ENCODE measurements around the gene DNAJB11. TPM values are rescaled to one million over a fixed set of nuclear protein-coding genes. Genes with fewer than 3 reads are reported as not detected.

The DNAJB11 gene
- total and polyA plus RNA-seq, 2 of the 4 experiments (the other 2 are of a cell fraction) = 27.4 to 48.6 TPM

DNA sequence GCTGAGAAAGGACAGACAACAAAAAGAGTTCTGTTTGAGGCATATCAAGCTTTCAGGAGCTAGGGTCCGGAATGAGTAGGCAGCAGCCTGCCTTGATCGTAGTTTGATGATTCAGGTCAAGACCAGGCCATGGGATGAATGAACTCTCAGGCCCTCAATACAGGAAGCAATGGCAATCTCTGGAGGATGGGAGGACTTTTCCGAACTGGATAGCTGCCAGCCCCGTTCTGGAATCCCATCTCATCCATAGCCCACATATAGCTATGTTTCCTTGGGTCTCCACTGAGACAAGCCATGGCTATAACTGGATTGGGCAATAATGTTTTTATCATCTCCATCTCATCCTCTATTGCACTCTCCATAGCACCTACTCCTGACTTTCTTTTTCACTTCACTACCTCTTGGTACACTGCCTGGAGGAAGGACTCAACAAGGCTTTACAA is 55.1 kb downstream of the DNAJB11 start:
- no peak overlapping the region for H2BK120ac ChIP-seq (ENCODE audit: low read depth, low read length)
- no peak overlapping the region for H2AK5ac ChIP-seq (ENCODE audit: low read depth, low read length)
- no peak overlapping the region for H4K8ac ChIP-seq (ENCODE audit: low read depth in 2 of 2, low read length in 2 of 2)
- DNase-seq (no peak), ATAC-seq (ENCODE audit: low read depth) (no peak)
- peak overlapping the region; percentile 11 for H2AFZ ChIP-seq (replicated peaks; ENCODE audit: low read length, poor library complexity)
- no peaks in the 10 kb centered on the region for H3K36me3 ChIP-seq (ENCODE audit: control insufficient read depth, insufficient read depth, low read length)
- no peak overlapping the region for H4K91ac ChIP-seq (ENCODE audit: insufficient read depth, low read depth, low read length)
- BruUV-seq (replicated peaks) = no TSS peak
- no peaks in the 10 kb centered on the region for H3K4me1 ChIP-seq (ENCODE audit: control insufficient read depth, insufficient read depth, low read length)
- no peak overlapping the region for H3K23ac ChIP-seq (ENCODE audit: low read depth, low read length)
- dilution Hi-C loops (cut with HindIII; ENCODE audit: low sequenced_read_pairs, unreplicated experiment) (no loop called here), in situ Hi-C loops (cut with MboI; ENCODE audit: low sequenced_read_pairs) (no loop called here), intact Hi-C loops (cut with micrococcal nuclease) (no loop called here)
- ChIA-PET CTCF (interaction anchor here (1.7 kb wide), 1 partner anchor 8 kb away, joined by 7 read pairs; no protein-coding TSS in a partner anchor), POLR2A (ENCODE audit: unreplicated experiment) (no interaction called here)
- no peak overlapping the region for H2BK20ac ChIP-seq (ENCODE audit: low read depth, low read length)
- H3K79me1 ChIP-seq (ENCODE audit: low read depth in 1 of 2, low read length in 2 of 2) = no peaks in the 10 kb centered on the region
- no peak overlapping the region for H3K27ac ChIP-seq (ENCODE audit: insufficient read depth, low read length)
- H3K4me2 ChIP-seq (ENCODE audit: low read depth, low read length) = no peak overlapping the region
- H3K56ac ChIP-seq (ENCODE audit: extremely low read depth, insufficient read depth, low read length) = no peak overlapping the region
- no peaks in the 10 kb centered on the region for H4K20me1 ChIP-seq (ENCODE audit: insufficient read depth, low read length)
- H3K27me3 ChIP-seq (ENCODE audit: control insufficient read depth, insufficient read depth, low read length) = peaks cover 5% of the 10 kb centered on the region
- H3K9ac ChIP-seq (ENCODE audit: low read depth, low read length) = no peak overlapping the region
- TF ChIP-seq ELK1 (IDR thresholded peaks at IDR 0.05; ENCODE audit: borderline replicate concordance, low read depth, low read length) (no peak), POLR2A (IDR thresholded peaks at IDR 0.05; ENCODE audit: low read depth, low read length) (no peak), CEBPB (IDR thresholded peaks at IDR 0.05; ENCODE audit: low read depth, low read length) (no peak), CHD1 (IDR thresholded peaks at IDR 0.05; ENCODE audit: low read depth, low read length) (no peak), MXI1 (IDR thresholded peaks at IDR 0.05; ENCODE audit: borderline replicate concordance, low read depth, low read length) (no peak), BHLHE40 (IDR thresholded peaks at IDR 0.05; ENCODE audit: low read depth, low read length) (no peak), FOS (IDR thresholded peaks at IDR 0.05; ENCODE audit: low read depth, low read length) (no peak), RCOR1 (IDR thresholded peaks at IDR 0.05; ENCODE audit: insufficient replicate concordance, low read length) (no peak), RAD21 (IDR thresholded peaks at IDR 0.05; ENCODE audit: low read length) (no peak), MAZ (IDR thresholded peaks at IDR 0.05; ENCODE audit: borderline replicate concordance, low read depth, low read length) (no peak), SMC3 (IDR thresholded peaks at IDR 0.05; ENCODE audit: low read depth, low read length) (no peak)
- TF ChIP-seq, protein P1, sequence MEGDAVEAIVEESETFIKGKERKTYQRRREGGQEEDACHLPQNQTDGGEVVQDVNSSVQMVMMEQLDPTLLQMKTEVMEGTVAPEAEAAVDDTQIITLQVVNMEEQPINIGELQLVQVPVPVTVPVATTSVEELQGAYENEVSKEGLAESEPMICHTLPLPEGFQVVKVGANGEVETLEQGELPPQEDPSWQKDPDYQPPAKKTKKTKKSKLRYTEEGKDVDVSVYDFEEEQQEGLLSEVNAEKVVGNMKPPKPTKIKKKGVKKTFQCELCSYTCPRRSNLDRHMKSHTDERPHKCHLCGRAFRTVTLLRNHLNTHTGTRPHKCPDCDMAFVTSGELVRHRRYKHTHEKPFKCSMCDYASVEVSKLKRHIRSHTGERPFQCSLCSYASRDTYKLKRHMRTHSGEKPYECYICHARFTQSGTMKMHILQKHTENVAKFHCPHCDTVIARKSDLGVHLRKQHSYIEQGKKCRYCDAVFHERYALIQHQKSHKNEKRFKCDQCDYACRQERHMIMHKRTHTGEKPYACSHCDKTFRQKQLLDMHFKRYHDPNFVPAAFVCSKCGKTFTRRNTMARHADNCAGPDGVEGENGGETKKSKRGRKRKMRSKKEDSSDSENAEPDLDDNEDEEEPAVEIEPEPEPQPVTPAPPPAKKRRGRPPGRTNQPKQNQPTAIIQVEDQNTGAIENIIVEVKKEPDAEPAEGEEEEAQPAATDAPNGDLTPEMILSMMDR (conservative IDR thresholded peaks at IDR 0.05; ENCODE audit: low read depth, low read length) = no peak
- H3K18ac ChIP-seq (ENCODE audit: low read depth, low read length) = no peak overlapping the region
- H3K4ac ChIP-seq (ENCODE audit: low read depth, low read length) = no peak overlapping the region
- H3K4me3 ChIP-seq (ENCODE audit: insufficient read depth, low read depth, low read length) = no peak overlapping the region
- H3K9me3 ChIP-seq (ENCODE audit: control insufficient read depth, insufficient read depth, low read length) = no peaks in the 10 kb centered on the region
- no peak overlapping the region for H2BK15ac ChIP-seq (ENCODE audit: low read depth, low read length)
- H3K14ac ChIP-seq (replicated peaks; ENCODE audit: low read depth, low read length) = no peak overlapping the region
- WGBS, 2 experiments (ENCODE audit: extremely low coverage in 2 of 2, insufficient read length in 1 of 2) = no CpG with 5 or more reads among the region's 4 CpGs
- no peaks in the 10 kb centered on the region for H3K9me1 ChIP-seq (ENCODE audit: insufficient read depth, low read length)
- H2AK9ac ChIP-seq (replicated peaks; ENCODE audit: low read depth, low read length, poor library complexity) = no peak overlapping the region
- no peak overlapping the region for H2BK5ac ChIP-seq (ENCODE audit: low read depth, low read length, poor library complexity, severe bottlenecking)
- no peak overlapping the region for H4K5ac ChIP-seq (ENCODE audit: low read depth, low read length)

Measured in IMR-90 (cell line).